HG02938 (cell line): ENCODE results near the gene SCUBE2.

Source experiments
- ATAC-seq: cut with Tn5 transposase; IDR thresholded peaks from one replicate; pipeline ENCODE4 v1.9.1; 2021; ENCODE audit warnings: mild to moderate bottlenecking, moderate library complexity; ENCODE audit not compliant: unreplicated experiment

Gene SCUBE2

GRCh38 chr11:9091044-9091922 is at the start of gene SCUBE2:
SCUBE2 (minus strand) TSS chr11:9091599; CDS start chr11:9091528, 71 bp downstream.
- no peak for ATAC-seq

GRCh38 chr11:9141186-9141585 is 49.8 kb upstream of the SCUBE2 start:
- no peak for ATAC-seq

DNA sequence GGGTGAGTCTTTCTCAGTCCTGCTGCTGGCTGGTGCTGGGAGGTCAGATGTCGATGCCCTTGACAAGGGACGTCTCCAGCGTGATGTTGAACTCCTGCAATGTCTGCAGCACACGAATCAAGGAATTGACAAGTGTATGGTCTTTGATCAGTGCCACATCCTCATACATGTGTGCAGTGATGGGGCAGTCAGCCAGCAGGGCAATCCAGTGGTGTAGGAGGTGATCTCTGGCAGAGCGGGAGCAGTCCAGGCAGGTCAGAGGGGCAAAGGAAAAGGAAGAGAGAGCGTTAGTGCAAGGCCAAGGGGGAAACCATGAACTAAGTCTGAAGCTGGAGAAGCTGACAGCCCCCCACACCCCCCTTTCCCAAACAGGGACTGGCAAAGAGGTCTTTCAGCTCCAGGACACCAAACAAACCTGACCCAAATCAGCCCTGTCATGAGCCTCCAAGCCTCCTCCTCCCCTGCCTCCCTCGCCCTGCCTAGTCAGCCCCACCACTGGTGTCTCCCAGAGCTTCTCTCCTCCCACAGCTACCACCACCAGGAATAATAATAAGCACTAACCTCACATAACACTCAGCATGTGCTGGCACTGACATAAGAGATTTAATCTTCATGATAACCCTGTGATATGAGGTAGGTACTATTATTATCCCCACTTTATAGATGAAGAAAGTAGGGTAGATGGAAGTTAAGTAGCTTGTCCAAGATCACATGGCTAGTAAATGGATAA is 48.4 kb upstream of the SCUBE2 start:
- ATAC-seq = no peak

DNA sequence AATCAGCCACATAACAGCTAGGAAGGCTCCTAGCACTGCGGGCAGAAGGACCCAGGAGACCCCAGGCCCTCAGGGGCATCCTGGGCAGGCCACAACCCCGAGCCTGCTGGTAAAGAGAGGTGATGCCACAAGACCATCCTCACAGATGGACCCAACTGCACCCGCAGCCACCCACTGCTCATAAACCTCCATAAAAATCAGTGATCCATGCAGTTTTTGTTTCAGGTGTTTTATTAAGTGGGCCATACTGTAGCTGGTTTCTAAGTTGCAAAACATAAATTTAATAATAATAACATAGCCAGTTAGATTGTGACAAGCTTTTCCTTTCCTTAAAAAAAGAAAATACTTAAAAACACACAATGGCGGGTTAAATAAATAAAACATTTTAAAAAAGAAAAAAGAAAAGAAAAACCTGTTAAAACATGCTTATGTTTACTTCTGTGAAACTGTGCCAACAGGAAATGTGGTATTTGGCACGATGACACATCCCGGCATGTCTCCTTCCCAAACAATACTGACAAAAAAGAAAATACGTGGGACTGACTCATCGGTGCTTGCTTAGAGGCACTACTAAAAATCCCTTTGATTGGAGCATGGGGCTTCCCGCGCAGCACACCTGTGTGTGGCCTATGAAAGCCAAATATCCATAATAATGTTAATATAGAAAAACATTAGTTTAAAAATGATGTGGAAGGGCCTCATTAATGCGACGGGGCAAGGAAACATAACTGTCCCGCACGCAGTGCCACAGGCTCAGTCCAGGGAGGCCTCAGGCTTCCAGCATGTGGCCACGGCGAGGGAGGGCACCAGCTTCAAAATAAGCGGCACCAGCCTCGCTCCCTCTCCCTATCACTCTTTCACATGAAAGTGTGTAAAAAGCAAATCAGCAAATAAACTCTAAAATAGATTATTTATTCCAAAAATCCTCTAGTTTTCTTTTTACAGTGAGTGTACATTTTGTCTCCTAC is 47.5 kb upstream of the SCUBE2 start:
- ATAC-seq = no peak

- peak; percentile 13 for ATAC-seq
Measured at GRCh38 chr11:9138133-9138453, 46.7 kb upstream of the SCUBE2 start.

- ATAC-seq = peak; percentile 85
Measured at GRCh38 chr11:9137293-9138132, 46.1 kb upstream of the SCUBE2 start.

DNA sequence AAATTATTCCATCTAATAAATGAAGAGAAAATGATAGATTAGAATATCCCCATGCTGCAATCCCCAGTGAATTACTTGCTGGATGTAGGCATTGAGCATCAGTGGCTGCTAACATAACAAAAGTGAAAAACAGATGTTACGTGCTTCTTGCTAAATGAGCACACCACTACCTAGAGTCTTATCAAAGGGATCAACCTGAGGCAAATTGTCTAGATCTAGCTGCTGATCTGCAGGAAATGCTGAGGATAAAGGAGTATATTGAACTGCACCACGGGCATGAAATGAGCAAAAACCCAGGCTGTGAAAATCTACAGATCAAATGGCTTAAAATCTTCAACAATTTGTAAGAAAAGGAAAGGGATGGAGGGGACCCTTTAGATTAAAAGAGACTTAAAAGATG is 45.3 kb upstream of the SCUBE2 start:
- no peak for ATAC-seq

DNA sequence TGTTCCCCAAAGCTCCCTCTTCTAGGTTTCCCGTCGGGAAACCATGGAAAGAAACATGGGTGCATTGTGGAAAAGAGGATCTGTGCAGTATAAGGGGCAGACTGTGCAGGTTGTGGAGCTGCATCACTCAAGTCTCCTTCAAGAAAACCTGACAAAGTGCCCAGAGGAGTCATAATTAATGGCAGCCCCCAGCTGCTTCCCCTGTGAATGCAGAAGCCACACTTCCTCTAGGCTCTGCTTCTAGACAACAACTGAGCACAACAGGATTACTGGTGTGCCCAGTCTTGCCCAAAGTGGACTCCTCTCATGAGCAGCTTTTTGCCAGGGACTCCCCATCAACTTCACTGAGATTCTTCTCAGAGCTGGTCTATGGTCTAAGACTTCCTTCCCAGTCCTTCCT is 42.6 kb upstream of the SCUBE2 start:
- no peak for ATAC-seq

GRCh38 chr11:9132203-9132878 is 40.9 kb upstream of the SCUBE2 start:
- no peak for ATAC-seq

- no peak for ATAC-seq
Measured at GRCh38 chr11:9130297-9130696, 38.9 kb upstream of the SCUBE2 start.

DNA sequence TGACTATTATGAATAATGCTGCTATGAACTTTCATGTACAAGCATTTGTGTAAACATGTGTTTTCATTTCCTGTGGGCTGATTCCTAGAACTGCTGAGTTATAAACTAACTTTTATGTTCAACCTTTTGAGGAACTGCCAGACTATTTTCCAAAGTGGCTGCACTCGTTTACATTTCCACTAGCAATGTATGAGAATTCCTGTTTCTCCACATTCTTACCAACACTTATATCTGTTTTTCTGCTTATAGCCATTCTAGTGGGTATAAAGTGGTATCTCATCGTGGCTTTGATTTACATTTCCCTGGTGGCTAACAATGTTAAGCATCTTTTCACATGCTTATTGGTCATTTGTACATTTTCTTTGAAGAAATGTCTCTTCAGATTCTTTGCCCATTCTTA is 35.2 kb upstream of the SCUBE2 start:
- no peak for ATAC-seq

DNA sequence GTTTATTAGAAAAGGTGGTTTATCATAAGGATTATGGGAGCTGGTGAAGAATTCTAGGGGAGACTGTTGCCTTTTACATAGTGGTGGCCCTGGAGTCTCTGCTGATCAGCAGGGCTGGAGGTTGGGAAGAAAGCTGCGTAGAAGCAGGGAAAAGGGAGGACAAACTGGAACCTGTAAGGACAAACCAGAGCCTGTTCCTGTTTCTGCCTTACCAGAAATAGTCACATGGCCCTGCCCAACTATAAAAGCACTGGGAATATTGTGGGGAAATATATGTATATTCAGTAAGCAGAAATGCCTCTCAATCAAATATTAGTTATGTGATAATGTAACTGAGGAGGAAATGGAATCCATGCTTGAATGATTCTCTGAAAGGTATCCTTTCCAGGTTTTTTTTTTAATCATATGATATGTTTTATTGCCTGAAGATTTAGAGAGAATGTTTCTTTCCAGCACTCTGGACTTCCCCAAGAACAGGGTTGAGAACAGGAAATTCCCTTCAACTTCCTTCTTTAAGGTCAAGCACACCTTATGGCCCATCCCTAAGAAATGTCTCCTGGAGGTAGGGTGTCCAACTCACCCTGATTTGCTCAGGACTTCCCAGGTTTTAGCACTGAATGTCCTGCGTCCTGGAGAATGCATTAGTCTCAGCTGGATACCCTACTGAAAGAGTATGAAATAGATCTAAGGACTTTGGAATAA is 33.9 kb upstream of the SCUBE2 start:
- no peak for ATAC-seq

DNA sequence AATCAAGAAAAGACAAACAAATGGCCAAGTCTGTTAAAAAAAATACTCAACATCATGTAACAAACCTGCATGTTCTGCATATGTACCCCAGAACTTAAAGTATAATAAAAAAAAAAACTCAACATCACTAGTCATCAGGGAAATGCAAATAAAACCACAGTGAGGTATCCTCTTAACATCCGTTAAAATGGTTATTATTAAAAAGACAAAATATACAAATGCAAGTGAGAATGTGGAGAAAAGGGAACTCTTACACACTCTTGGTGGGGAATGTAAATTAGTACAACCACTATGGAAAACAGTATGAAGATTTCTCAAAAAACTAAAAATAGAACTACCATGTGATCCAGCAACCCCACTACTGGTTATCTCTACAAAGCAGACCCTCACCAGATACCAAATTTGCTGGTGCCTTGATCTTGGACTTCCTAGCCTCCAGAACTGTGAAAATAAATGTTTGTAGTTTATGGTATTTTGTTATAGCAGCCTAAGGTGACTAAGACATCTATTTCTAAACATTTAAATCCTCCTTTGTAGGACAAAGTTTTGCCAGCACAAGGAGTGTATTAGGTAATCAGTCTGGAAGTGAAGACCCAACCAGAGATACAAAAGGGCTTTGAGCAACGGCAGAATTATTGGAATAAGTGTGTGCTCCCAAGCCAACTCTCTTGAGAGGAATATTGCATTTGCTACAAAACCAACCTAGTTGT is 32.4 kb upstream of the SCUBE2 start:
- no peak for ATAC-seq

DNA sequence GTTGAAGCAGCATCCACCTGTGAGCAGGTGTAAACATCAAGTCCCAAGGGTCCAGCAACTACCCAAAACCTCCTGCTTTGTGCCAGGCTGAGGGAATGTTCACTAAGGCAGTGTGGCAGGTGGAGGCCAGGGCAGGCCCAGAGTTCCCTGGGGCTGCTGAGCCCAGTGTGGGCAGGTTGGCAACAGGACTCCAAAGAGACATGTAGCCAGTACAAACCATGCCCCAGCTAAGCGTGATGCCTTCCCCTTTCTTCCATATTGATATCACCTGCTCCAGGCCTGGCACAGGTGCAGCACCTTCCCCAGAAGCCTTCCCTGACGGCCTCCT is 30.0 kb upstream of the SCUBE2 start:
- no peak for ATAC-seq

GRCh38 chr11:9120664-9121468 is 29.5 kb upstream of the SCUBE2 start:
- no peak for ATAC-seq

GRCh38 chr11:9118277-9118676 is 26.9 kb upstream of the SCUBE2 start:
- no peak for ATAC-seq

GRCh38 chr11:9112075-9112474 is 20.7 kb upstream of the SCUBE2 start:
- no peak for ATAC-seq
